Loucy (cell line): ENCODE results near the gene DXO.

Experiments used
- CTCF ChIP-seq: fragments of 200-600 bp; sonication (generic); conservative IDR thresholded peaks from 2 replicates; pipeline ENCODE4 v1.5.1; 2014; ENCODE audit warnings: mild to moderate bottlenecking, antibody characterized with exemption, low read length
- EZH2phosphoT487 ChIP-seq: fragments of 200-600 bp; IDR thresholded peaks from 2 replicates; pipeline ENCODE4 v1.6.1; 2018; ENCODE audit warnings: antibody characterized with exemption, mild to moderate bottlenecking, moderate library complexity, borderline replicate concordance

- TF ChIP-seq CTCF (no peak), EZH2phosphoT487 (no peak)
Observed at GRCh38 chr6:31948753-31949413, 23.1 kb downstream of the DXO start.
